ACC112 (cell line): ENCODE measurements around the gene MOB3C.

Experiments used
- H2AFZ ChIP-seq: fragments of 200-600 bp; sonication (generic); one replicate; pipeline ENCODE4 v1.6.0; 2017; ENCODE audit warnings: antibody characterized with exemption, low read length; ENCODE audit not compliant: unreplicated experiment
- H3K27ac ChIP-seq: fragments of 200-600 bp; sonication (generic); 2 replicates; pipeline ENCODE4 v1.5.1; 2014; ENCODE audit warnings: low read depth, mild to moderate bottlenecking, antibody characterized with exemption, low read length, moderate library complexity
- H3K27me3 ChIP-seq: fragments of 200-600 bp; sonication (generic); 2 replicates; pipeline ENCODE4 v1.6.1; 2014; ENCODE audit warnings: mild to moderate bottlenecking, antibody characterized with exemption, low read length, moderate library complexity, mixed read lengths; ENCODE audit not compliant: insufficient read depth
- H3K36me3 ChIP-seq: fragments of 200-600 bp; sonication (generic); 2 replicates; pipeline ENCODE4 v1.6.1; 2016; ENCODE audit warnings: mild to moderate bottlenecking, antibody characterized with exemption, low read length, moderate library complexity, mixed read lengths; ENCODE audit not compliant: insufficient read depth
- H3K4me1 ChIP-seq: fragments of 200-600 bp; sonication (generic); one replicate; pipeline ENCODE4 v1.6.1; 2016; ENCODE audit warnings: low read length, mixed read lengths; ENCODE audit not compliant: insufficient read depth, unreplicated experiment, control insufficient read depth
- H3K4me3 ChIP-seq: fragments of 200-600 bp; sonication (generic); 2 replicates; pipeline ENCODE4 v1.5.1; 2014; ENCODE audit warnings: mild to moderate bottlenecking, low read depth, low read length
- H3K79me2 ChIP-seq: fragments of 200-600 bp; sonication (generic); one replicate; pipeline ENCODE4 v1.6.0; 2016; ENCODE audit warnings: low read length; ENCODE audit not compliant: control insufficient read depth, unreplicated experiment, insufficient read depth

The MOB3C gene

GRCh38 chr1:46589529-46589928 lies 27.1 kb downstream of the MOB3C start:
- Histone ChIP-seq H3K27me3 (no peaks in the 10 kb centered on the region), H3K27ac (no peak overlapping the region), H3K79me2 (no peaks in the 10 kb centered on the region), H2AFZ (no peak overlapping the region), H3K4me1 (no peaks in the 10 kb centered on the region), H3K36me3 (peaks cover 39% of the 10 kb centered on the region), H3K4me3 (no peak overlapping the region)

- no peak overlapping the region for H2AFZ ChIP-seq
- H3K4me3 ChIP-seq = no peak overlapping the region
- no peaks in the 10 kb centered on the region for H3K79me2 ChIP-seq
- peaks cover 31% of the 10 kb centered on the region for H3K36me3 ChIP-seq
- no peaks in the 10 kb centered on the region for H3K27me3 ChIP-seq
- no peaks in the 10 kb centered on the region for H3K4me1 ChIP-seq
- H3K27ac ChIP-seq = no peak overlapping the region
These were observed 29.5 kb downstream of the MOB3C start for GRCh38 chr1:46587069-46587468.

- H3K79me2 ChIP-seq = no peaks in the 10 kb centered on the region
- H3K27ac ChIP-seq = no peak overlapping the region
- H2AFZ ChIP-seq = no peak overlapping the region
- peaks cover 6% of the 10 kb centered on the region for H3K4me1 ChIP-seq
- H3K27me3 ChIP-seq = no peaks in the 10 kb centered on the region
- no peak overlapping the region for H3K4me3 ChIP-seq
- peaks cover 17% of the 10 kb centered on the region for H3K36me3 ChIP-seq
These were observed 31.2 kb downstream of the MOB3C start for GRCh38 chr1:46585312-46585938.

- H3K4me3 ChIP-seq = no peak overlapping the region
- H3K4me1 ChIP-seq = peaks cover 8% of the 10 kb centered on the region
- H3K36me3 ChIP-seq = 0 out of 2 replicates have a peak, but pooled peaks cover 4% of the 10 kb centered on the region
- no peak overlapping the region for H2AFZ ChIP-seq
- no peaks in the 10 kb centered on the region for H3K27me3 ChIP-seq
- no peak overlapping the region for H3K27ac ChIP-seq
- no peaks in the 10 kb centered on the region for H3K79me2 ChIP-seq
These were observed 33.1 kb downstream of the MOB3C start for GRCh38 chr1:46583494-46583893.

DNA sequence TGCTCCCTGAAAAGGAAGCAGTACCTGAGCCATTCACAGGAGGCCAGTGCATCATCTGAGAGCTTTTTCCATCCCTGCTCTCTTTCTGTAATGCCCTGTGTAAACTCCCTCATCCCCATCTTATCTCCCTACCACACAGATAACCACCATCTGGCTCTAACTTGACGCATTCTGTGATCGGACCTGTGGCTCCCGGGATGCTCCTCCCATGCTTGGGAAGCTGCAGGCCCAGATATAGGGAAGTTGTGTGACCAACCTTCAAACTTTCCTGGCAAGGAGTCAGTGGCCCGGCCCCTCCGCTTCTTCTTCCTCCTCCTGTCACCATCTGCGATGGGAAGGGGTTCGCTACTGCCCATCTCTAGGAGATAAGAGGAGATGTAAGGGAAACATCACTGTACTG lies 33.6 kb downstream of the MOB3C start:
- Histone ChIP-seq H3K79me2 (no peaks in the 10 kb centered on the region), H3K4me3 (no peak overlapping the region), H3K27me3 (no peaks in the 10 kb centered on the region), H3K36me3 (0 out of 2 replicates have a peak, but pooled peaks cover 4% of the 10 kb centered on the region), H3K27ac (no peak overlapping the region), H2AFZ (no peak overlapping the region), H3K4me1 (peaks cover 8% of the 10 kb centered on the region)

DNA sequence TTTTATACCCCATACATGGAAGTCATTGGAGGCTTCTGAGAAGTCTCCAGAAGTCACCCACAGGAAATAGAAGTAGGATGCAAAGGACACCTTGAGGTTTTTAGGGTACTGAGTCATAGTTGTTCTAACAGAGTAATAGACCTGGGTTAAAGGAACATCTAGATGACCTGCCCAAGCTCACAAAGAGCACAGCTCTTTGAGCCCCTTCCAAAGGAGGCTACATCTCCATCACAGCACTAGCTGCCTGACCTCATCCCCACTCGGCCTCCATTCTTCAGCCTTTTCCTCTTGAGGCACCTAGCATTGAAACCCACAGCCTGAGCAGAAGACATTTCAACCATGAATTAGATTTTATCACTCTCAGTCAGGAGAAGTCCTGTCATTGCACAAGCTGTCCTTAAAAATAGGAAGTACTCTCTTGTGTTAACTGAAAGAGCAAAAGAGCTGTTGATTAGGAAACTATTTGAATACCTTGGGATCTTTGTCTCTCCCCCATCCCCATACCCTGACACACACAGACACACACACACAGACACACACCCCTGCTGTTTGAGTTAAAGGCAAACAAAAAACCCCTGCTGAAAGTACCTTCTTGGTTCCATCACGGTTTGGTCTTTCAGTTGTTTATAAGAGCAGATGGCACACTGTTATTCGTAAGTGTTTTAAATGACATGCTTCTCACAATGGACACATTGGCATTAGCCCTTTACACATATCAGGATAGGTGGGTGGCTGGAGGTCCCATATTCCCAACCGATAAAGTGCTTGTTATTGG lies 34.7 kb downstream of the MOB3C start:
- no peak overlapping the region for H2AFZ ChIP-seq
- 0 out of 2 replicates have a peak, but pooled peaks cover 4% of the 10 kb centered on the region for H3K36me3 ChIP-seq

GRCh38 chr1:46580140-46580903 lies 36.3 kb downstream of the MOB3C start:
- 0 out of 2 replicates have a peak, but pooled peaks cover 4% of the 10 kb centered on the region for H3K36me3 ChIP-seq
- H3K4me1 ChIP-seq = peaks cover 8% of the 10 kb centered on the region
- no peaks in the 10 kb centered on the region for H3K27me3 ChIP-seq
- no peak overlapping the region for H2AFZ ChIP-seq
- H3K79me2 ChIP-seq = no peaks in the 10 kb centered on the region
- H3K4me3 ChIP-seq = no peak overlapping the region
- no peak overlapping the region for H3K27ac ChIP-seq

More for the DNA sequence above, 34.7 kb downstream of the MOB3C start:
- Histone ChIP-seq H3K27me3 (no peaks in the 10 kb centered on the region), H3K79me2 (no peaks in the 10 kb centered on the region), H3K27ac (no peak overlapping the region), H3K4me3 (no peak overlapping the region), H3K4me1 (peaks cover 8% of the 10 kb centered on the region)

DNA sequence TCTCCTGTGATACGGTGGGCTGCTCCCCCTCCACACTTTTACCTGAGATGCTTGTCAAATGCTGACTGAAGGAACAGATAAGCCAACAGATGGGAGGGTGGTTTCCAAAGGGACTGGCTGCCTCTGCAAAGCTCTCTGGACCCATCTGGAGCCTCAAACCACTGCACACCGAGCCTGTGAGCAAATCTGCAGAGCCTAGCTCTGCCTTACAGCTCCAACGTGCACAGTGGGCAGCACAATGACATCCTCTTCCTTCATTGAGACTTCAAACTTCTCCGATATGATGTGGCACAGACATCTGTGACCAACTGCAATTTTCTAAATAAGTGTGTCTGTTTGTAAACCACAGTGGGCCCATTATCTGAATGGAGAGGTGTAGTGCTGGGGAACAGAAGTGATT lies 38.9 kb downstream of the MOB3C start:
- 0 out of 2 replicates have a peak, but pooled peaks cover 4% of the 10 kb centered on the region for H3K36me3 ChIP-seq

GRCh38 chr1:46576596-46576995 lies 40.0 kb downstream of the MOB3C start:
- 0 out of 2 replicates have a peak, but pooled peaks cover 4% of the 10 kb centered on the region for H3K36me3 ChIP-seq
- H3K27me3 ChIP-seq = no peaks in the 10 kb centered on the region
- no peaks in the 10 kb centered on the region for H3K79me2 ChIP-seq
- H3K27ac ChIP-seq = no peak overlapping the region
- peaks cover 8% of the 10 kb centered on the region for H3K4me1 ChIP-seq
- no peak overlapping the region for H2AFZ ChIP-seq
- H3K4me3 ChIP-seq = no peak overlapping the region

More for the DNA sequence above, 38.9 kb downstream of the MOB3C start:
- Histone ChIP-seq H3K27me3 (no peaks in the 10 kb centered on the region), H3K27ac (no peak overlapping the region), H3K79me2 (no peaks in the 10 kb centered on the region), H2AFZ (no peak overlapping the region), H3K4me3 (no peak overlapping the region), H3K4me1 (peaks cover 8% of the 10 kb centered on the region)

GRCh38 chr1:46575778-46576177 lies 40.8 kb downstream of the MOB3C start:
- peaks cover 5% of the 10 kb centered on the region for H3K4me1 ChIP-seq
- H3K27me3 ChIP-seq = no peaks in the 10 kb centered on the region
- H3K36me3 ChIP-seq = 0 out of 2 replicates have a peak, but pooled peaks cover 4% of the 10 kb centered on the region
- H2AFZ ChIP-seq = no peak overlapping the region
- H3K4me3 ChIP-seq = no peak overlapping the region
- no peaks in the 10 kb centered on the region for H3K79me2 ChIP-seq
- no peak overlapping the region for H3K27ac ChIP-seq
